Measurements from ENCODE around the gene RBM7.
A peak's percentile ranks its signal among the peaks of the same experiment; 100 is the strongest.

Gene RBM7, protein sequence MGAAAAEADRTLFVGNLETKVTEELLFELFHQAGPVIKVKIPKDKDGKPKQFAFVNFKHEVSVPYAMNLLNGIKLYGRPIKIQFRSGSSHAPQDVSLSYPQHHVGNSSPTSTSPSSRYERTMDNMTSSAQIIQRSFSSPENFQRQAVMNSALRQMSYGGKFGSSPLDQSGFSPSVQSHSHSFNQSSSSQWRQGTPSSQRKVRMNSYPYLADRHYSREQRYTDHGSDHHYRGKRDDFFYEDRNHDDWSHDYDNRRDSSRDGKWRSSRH

DNA sequence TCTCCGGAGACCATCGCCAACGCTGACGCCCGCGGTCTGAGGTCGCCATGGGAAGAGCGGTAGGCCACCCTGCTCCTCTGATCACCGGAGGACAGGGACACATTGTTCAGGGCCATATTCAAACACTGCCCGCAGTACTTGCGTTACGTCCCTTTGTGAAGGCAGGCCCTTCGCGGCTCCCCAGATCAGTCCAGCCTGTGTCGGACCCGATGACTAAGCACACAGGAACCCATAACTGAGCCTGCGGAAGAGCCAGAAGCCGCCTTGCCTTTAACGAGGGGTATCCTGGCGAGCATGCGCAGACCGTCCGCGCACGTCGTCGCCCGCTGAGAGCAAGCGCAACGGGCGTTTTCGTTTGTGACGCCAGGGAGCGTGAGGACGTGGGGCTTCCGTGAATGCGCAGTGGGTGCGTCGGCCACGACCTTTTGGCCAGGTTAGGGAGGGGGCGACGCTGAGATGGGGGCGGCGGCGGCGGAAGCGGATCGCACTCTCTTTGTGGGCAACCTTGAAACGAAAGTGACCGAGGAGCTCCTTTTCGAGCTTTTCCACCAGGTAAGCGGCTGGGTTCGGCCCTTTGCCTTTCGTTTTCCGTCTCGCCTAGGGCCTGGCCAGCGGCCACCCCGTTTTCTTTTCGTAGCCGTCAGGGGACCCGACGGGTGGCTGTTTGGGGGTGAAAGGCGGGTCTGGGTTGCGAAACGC is at the start of gene RBM7, which contains the start of gene C11orf71:
TSS of gene RBM7 (plus strand) at position 451 of the 699 bp plus-strand sequence. CDS start at position 457, 6 bp downstream.
TSS of gene C11orf71 (minus strand) at position 296 of the 699 bp plus-strand sequence. CDS start at position 116, 180 bp downstream.
- TF ChIP-seq, protein P1, sequence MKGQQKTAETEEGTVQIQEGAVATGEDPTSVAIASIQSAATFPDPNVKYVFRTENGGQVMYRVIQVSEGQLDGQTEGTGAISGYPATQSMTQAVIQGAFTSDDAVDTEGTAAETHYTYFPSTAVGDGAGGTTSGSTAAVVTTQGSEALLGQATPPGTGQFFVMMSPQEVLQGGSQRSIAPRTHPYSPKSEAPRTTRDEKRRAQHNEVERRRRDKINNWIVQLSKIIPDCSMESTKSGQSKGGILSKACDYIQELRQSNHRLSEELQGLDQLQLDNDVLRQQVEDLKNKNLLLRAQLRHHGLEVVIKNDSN (IDR thresholded peaks at IDR 0.05) = no peak
- TF ChIP-seq, protein P2, sequence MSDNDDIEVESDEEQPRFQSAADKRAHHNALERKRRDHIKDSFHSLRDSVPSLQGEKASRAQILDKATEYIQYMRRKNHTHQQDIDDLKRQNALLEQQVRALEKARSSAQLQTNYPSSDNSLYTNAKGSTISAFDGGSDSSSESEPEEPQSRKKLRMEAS (IDR thresholded peaks at IDR 0.05) = 0 out of 2 replicates have a peak, but pooled peaks have one; percentile 75
- TF ChIP-seq CEBPB (IDR thresholded peaks at IDR 0.05) (no peak; the same call in 1 of the 2 replicates), CREB1 (IDR thresholded peaks at IDR 0.05; ENCODE audit: low read depth) (peak; percentile 75), TEAD4 (IDR thresholded peaks at IDR 0.05) (0 out of 2 replicates have a peak, but pooled peaks have one; percentile 32), EP300 (IDR thresholded peaks at IDR 0.05; ENCODE audit: borderline replicate concordance) (no peak), EGR1 (IDR thresholded peaks at IDR 0.05) (no peak; the same call in 1 of the 2 replicates), NFIC (IDR thresholded peaks at IDR 0.05) (no peak; the same call in 1 of the 2 replicates), ZBTB7A (IDR thresholded peaks at IDR 0.05; ENCODE audit: low read depth) (peak; percentile 62; the same call in 1 of the 2 replicates), TCF12 (IDR thresholded peaks at IDR 0.05; ENCODE audit: low read depth) (peak; percentile 49; the same call in 1 of the 2 replicates), TAF1 (IDR thresholded peaks at IDR 0.05; ENCODE audit: low read depth) (peak; percentile 80), FOXM1 (IDR thresholded peaks at IDR 0.05; ENCODE audit: borderline replicate concordance, low read depth) (no peak), YY1 (IDR thresholded peaks at IDR 0.05; ENCODE audit: low read depth) (peak; percentile 70), RAD21 (IDR thresholded peaks at IDR 0.05; ENCODE audit: low read depth) (no peak)
- TF ChIP-seq, protein P3, sequence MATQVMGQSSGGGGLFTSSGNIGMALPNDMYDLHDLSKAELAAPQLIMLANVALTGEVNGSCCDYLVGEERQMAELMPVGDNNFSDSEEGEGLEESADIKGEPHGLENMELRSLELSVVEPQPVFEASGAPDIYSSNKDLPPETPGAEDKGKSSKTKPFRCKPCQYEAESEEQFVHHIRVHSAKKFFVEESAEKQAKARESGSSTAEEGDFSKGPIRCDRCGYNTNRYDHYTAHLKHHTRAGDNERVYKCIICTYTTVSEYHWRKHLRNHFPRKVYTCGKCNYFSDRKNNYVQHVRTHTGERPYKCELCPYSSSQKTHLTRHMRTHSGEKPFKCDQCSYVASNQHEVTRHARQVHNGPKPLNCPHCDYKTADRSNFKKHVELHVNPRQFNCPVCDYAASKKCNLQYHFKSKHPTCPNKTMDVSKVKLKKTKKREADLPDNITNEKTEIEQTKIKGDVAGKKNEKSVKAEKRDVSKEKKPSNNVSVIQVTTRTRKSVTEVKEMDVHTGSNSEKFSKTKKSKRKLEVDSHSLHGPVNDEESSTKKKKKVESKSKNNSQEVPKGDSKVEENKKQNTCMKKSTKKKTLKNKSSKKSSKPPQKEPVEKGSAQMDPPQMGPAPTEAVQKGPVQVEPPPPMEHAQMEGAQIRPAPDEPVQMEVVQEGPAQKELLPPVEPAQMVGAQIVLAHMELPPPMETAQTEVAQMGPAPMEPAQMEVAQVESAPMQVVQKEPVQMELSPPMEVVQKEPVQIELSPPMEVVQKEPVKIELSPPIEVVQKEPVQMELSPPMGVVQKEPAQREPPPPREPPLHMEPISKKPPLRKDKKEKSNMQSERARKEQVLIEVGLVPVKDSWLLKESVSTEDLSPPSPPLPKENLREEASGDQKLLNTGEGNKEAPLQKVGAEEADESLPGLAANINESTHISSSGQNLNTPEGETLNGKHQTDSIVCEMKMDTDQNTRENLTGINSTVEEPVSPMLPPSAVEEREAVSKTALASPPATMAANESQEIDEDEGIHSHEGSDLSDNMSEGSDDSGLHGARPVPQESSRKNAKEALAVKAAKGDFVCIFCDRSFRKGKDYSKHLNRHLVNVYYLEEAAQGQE (IDR thresholded peaks at IDR 0.05; ENCODE audit: low read depth) = no peak

DNA sequence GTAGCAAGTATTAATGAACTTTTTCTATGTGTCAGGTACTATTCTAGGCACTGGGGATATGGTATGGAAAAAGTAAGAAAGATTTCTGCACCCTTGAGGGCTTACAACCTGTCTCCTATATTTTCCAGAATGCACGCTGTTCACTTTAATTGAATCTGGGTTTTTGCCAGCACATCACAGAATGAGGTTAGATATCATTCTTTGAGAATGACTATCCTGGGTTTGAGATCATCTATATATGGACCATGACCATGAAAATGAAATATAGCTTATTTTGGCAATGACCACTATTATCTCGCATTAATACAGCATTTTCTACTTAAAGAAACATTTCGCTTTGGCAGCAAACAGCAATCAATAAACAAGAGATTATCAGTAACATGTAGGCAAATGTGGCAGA is 47.0 kb upstream of the RBM7 start:
- TF ChIP-seq, protein P2 (IDR thresholded peaks at IDR 0.05) = no peak

DNA sequence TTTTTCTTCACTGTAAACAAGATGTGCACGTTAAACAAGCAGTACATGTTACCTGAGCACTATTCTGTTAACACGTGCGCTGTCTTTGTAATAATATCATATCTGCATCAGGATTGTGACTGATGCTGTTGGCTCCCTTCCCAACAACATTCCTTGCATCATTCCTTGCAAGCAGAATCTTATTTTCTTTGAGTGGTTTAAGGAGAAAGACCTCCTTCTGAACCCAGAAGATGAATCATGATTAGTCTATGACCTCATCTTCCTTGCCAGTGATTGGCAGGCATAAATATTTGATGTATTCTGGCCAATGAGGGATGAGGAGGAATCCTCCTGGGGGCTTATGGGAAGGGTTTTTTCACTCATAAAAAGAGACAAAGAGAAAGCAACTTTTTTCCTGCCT is 46.4 kb upstream of the RBM7 start:
- TF ChIP-seq, protein P1 (IDR thresholded peaks at IDR 0.05) = no peak
- TF ChIP-seq TAF1 (IDR thresholded peaks at IDR 0.05; ENCODE audit: low read depth) = no peak
- no peak for TF ChIP-seq EGR1 (IDR thresholded peaks at IDR 0.05)
- TF ChIP-seq YY1 (IDR thresholded peaks at IDR 0.05; ENCODE audit: low read depth) = no peak
- TF ChIP-seq FOXM1 (IDR thresholded peaks at IDR 0.05; ENCODE audit: borderline replicate concordance, low read depth) = no peak
- TF ChIP-seq, protein P3 (IDR thresholded peaks at IDR 0.05; ENCODE audit: low read depth) = no peak
- no peak for TF ChIP-seq EP300 (IDR thresholded peaks at IDR 0.05; ENCODE audit: borderline replicate concordance)
- no peak for TF ChIP-seq CEBPB (IDR thresholded peaks at IDR 0.05)

DNA sequence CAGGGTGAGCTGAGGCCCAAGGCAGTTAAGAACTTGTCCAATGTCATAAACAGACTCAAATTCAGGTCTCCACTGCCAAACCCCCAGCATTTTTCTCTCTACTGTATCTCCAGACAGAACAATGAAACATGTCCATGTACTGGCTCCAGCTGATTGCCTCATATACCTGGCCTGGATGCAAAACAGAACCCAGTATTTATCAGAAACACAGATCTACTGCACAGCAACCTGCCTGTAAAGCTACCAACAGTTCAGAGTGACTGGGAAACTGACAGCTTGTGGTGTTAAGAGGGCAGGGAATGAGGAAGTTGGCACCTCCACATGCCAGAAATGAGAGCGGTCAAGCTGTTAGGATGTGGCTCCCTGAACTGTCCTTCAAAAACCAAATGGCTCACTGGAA is 41.8 kb upstream of the RBM7 start:
- TF ChIP-seq NFIC (IDR thresholded peaks at IDR 0.05) (no peak), EGR1 (IDR thresholded peaks at IDR 0.05) (no peak), CEBPB (IDR thresholded peaks at IDR 0.05) (no peak), RAD21 (IDR thresholded peaks at IDR 0.05; ENCODE audit: low read depth) (no peak), TEAD4 (IDR thresholded peaks at IDR 0.05) (no peak), FOXM1 (IDR thresholded peaks at IDR 0.05; ENCODE audit: borderline replicate concordance, low read depth) (no peak), YY1 (IDR thresholded peaks at IDR 0.05; ENCODE audit: low read depth) (no peak), ZBTB7A (IDR thresholded peaks at IDR 0.05; ENCODE audit: low read depth) (no peak), TCF12 (IDR thresholded peaks at IDR 0.05; ENCODE audit: low read depth) (no peak), EP300 (IDR thresholded peaks at IDR 0.05; ENCODE audit: borderline replicate concordance) (no peak), TAF1 (IDR thresholded peaks at IDR 0.05; ENCODE audit: low read depth) (no peak), CREB1 (IDR thresholded peaks at IDR 0.05; ENCODE audit: low read depth) (no peak)
- TF ChIP-seq, protein P1 (IDR thresholded peaks at IDR 0.05) = no peak
- TF ChIP-seq, protein P2 (IDR thresholded peaks at IDR 0.05) = no peak
- TF ChIP-seq, protein P3 (IDR thresholded peaks at IDR 0.05; ENCODE audit: low read depth) = no peak
